DMS79 treated with DMSO at 0.1 percent for 48 hours (cell line): ENCODE data around the gene NLGN1.
A peak's percentile ranks its signal among the peaks of the same experiment; 100 is the strongest.
"Not testable (repeated sequence)": the region's sequence is repeated elsewhere in the genome, so short reads cannot be mapped to it uniquely, and the experiment has no call there.

Source experiments
- DNase-seq: peaks from one replicate; lab custom pipeline; 2025; lab: John Stamatoyannopoulos, UW

Gene NLGN1

DNA sequence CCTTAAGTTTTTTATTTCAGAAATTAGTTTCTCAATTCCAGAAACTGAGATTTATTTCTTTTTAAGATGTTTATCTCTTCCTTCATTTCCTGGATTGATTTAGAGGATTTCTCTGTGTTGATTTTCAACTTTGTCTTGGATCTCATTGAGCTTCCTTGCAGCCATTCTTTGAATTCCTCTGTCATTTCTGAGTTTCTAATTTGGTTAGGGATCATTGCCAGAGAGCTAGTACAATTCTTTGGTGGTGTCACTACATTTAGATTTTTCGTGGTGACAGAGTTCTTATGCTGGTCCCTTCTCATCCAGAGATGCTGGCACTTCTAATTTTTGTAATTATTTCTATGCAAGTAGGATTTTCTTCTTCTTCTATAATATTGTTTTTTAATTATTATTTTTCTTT is 770.5 kb downstream of the NLGN1 start:
- no peak for DNase-seq

DNA sequence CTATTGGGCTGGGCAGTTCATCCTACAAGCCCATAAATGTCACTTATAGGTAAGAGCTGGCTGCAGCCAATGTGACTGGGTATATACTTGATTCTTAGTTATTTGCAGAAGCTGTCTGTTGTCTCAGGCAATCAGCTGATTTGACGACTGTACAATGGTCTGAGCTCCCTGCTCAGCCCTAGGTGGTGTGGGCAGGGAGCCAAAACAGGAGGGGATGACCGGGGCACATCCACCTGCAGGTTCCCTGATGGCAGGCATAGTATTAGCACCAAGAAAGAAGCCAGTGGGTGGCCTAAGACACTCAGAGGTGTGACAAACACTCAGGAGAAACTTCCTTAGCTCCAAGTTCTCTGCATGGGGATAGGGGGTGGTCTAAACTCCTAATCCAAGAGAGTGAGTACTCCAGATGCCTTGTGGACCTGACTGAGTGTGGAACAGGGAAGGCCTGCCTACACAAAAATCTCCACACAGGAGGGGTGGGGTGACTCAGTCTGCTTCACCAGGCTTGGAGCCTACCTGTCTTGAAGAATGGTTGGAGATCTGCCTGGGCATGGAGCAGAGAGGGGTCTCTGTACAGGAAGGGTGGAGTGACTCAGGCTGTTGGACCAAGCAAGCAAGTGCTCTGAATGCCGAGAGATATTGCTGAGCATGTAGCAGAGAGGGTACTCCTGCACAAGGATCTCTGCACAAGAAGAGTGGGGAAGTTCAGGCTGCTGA is 771.2 kb downstream of the NLGN1 start:
- DNase-seq, result no peak

DNA sequence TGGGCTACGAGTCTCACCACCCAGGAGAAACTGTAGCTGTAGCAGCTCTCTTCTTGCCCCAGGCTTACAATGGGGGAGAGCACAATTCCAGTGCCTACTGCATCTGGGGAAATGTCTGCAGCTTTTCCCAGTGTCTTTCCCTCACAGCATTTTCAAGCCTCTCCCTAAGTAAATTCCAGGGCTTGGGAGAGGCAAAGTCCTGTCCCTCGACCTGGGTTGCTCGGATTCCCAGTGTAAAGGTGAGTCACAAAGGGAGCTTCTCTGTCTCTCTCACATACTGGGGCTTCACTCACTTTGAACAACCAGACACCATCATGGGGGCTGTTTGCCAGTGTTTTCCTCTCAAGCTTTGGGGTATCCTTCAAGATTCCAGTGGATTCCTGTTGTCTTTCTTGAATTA is 772.2 kb downstream of the NLGN1 start:
- DNase-seq, result no peak

DNA sequence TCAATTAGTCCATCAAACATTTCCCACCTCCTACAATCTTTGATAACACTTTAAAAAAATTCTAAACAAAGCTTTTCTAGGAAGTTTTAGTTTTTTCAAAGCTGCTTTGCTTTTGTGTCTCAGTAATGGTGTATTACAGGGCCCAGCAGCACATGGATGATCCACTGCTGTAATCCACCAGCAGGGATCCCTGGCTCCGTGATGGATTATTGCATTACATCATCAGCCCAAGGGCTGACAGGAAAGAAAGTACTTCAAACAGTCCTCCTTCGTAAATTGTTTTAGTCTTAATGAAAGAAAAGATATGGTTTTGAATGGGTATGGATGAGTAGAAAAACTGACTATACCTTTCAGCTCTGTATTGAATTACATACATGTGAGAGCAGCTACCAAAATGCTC is 772.7 kb downstream of the NLGN1 start:
- DNase-seq, result no peak

DNA sequence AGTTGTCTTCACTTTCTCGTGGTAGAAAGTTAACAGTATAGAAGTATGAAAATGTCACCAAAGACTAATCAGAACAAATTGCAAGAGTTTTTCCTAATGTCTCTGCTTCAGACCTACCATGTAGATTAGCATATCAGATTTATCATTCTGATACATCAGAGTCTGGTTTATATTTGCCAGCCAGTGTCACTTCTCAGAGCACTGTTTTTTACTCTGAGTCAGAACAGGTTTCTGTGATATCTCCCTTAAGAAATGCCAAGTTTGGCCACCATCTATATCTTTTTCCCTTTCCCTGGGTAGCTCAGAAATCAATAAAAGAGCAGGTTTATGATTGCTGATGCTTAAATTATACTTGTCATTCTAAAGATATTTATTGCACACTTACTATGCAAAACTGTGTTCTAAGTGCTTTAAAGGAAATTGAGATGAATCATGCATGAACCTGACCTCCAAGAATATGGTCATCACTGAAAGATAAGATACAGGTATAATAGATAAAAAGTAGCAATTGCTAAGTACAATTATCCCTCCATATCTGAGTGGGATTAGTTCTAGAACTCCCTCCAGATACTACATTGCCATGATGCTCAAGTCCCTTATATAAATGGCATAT is 788.9 kb downstream of the NLGN1 start:
- DNase-seq, result no peak

DNA sequence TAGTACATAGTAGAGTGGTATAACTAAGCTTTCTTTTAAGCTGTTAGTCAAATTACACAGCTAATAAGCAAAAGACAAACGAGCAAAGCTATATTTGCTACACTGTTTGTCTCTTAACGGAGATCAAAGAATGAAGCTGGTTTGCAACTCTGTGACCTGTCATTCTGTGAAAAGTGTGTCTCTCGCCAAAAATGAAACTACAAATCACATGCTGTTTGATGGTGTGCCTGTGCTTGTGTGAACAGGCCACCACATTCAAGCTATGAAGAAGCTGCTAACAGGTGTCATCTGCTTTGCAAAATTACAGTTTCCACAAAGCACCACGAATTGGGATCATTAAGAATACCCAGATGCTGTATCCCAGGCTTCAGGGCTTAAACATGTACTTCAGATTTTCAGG is 793.8 kb downstream of the NLGN1 start:
- no peak for DNase-seq

DNA sequence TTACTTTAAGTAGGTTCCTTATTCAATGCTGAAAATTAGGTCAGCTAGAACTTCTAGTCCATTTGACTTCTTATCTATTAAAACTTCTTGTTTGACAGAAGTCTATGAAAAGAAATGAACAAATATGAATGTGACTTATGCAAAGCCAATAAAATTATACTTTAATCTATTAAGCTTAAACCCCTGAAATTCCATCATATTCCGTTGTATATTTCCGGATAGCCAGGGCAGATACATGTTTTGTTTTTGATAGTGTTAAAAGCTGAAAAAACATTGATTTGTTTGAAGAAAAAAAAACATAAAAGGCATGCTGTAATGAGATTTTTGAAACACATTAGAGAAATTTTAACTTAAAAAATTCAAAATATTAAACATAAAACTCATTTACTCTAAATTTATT is 794.4 kb downstream of the NLGN1 start:
- DNase-seq, result no peak

DNA sequence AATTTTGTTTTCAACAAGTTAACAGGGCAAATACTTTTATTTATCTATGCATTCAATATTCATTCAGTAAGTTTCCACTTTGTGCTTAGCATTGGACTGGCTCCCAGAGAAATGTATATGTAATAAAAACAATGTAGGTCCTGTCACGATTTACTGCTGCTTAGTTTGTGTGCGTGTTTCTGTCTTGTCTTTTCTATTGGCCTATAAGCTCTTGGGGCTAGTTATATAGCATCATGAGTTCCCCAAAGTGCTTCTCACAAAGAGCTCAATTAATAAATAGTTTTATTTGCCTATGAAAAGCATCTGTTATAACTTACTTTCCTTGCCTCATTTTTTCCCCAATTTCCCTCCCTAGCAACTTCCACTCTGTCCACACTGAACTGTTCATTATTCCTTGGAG is 794.9 kb downstream of the NLGN1 start:
- DNase-seq, result no peak

DNA sequence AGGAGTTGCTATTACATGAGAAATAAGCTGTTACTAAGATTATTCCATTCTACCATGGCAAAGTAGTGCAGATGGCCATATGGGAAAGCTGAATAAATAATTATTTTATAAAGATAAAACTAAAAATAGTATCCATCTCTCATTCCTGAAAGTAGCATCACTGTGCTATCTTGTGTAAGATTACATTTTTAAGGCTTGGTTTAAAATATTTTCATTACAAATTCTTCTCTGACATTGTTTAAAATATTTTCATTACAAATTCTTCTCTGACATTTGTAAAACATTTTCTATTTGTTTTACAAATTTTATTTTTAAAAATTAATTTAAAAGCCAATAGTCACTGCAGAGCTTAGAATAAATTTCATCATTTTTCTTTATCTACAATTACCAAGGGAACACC is 796.1 kb downstream of the NLGN1 start:
- no peak for DNase-seq

DNA sequence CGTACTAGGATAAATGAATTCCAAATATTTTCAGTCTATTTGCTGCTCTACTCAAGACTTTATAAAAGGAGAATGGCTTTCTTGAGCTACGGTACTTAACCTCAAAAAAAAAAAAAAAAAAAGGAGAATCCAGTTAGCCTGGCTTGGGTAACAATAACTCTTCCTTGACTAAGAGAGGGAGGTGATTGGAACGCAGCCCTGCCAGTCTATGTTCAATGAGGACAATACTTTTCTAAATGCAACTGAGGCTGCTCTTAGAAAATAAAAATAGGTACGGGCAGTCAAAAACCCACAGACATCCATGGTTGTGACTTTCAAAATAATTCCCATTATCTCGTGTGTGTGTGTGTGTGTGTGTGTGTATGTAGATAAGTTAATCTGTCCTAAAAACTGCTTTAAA is 799.9 kb downstream of the NLGN1 start:
- no peak for DNase-seq

DNA sequence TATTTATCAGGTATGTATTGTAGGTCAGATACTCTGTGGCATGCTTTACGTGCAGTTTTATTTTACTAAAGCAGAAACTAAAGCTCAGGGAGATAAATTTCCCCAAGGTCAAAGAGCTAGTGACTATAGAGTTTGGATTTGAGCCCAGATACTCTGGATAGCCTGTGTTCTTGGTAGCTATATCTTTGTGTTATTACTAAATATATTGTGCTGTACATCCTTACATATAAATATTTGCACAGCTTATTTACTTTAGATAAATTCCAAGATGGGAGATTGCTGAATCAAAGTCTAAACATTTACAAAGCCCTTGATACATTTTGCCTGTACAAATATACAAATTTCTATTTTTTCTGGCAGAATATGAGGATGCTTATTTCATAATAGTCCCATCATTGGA is 800.7 kb downstream of the NLGN1 start:
- DNase-seq, result no peak

DNA sequence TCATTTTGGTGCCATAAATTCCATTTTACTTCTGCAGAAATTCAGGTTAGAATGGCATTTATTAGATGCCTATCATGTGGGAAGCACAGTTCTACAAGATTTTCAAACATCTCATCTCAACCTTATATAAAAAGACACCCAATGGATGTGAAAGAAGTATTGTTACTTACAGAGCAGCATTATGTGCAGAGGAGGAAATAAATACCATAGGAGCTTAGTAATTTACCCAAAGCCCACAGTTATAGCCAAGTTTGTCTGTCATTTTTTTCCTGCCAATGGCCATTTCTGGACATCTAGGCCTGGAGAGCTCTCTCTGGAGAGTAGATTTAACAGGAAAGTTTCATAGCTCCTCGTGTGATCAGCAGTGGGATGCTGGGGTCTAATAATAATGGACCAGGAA is 802.2 kb downstream of the NLGN1 start:
- DNase-seq, result no peak

DNA sequence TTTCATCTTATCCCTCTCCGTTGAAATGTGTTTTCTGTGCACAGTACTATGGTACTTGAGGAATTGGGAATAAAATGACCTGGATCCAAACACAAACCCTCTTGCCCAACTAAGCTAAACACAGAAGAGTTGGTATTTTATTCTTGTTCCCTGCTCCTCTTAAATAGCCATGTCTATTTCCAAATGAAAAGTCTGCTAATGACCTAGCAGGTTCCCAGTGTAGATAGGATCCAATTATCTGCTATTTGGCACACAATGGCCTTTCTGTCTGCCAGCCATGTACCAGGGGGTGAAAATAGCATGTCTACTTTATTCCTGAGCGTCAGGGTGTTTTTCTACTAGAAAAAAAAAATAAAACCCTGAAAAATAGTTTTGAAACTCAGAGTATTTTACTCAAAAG is 804.6 kb downstream of the NLGN1 start:
- DNase-seq, result no peak

DNA sequence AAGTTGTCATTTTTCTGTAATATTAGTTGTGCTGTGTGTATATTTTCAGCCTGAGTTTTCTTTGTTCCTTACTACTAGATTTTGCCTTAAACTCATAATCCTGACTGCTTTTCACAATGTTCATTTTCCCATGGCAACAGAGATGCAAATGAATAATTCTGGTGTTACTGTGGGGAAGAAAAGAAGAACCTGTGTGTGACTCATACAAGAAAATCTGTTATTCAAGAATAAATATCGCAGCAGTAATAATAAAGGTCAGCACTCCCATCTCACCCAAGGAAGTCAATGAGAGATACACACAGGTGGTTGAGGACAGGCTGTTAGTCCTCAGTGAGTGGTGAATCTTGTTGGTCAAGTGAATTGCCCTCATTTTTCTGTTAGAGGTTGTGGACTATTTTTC is 805.0 kb downstream of the NLGN1 start:
- no peak for DNase-seq

DNA sequence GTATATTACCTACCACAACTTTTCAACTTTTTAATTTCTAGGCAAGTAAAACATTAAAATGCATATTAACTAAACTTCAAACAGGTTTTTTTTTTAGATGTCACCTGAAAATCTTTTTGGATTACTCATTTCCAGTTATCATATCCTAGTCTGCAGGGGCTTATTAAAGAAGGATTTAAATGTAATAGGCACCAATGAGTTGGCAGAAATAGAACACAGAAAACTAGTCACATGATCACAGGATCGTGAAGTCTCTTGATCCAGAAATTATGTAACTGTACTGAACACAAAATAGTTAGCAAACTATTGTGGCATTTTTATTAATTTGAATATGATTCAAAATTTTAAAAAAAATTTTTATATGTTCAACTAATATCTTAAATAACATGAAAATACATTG is 807.2 kb downstream of the NLGN1 start:
- DNase-seq, result no peak

DNA sequence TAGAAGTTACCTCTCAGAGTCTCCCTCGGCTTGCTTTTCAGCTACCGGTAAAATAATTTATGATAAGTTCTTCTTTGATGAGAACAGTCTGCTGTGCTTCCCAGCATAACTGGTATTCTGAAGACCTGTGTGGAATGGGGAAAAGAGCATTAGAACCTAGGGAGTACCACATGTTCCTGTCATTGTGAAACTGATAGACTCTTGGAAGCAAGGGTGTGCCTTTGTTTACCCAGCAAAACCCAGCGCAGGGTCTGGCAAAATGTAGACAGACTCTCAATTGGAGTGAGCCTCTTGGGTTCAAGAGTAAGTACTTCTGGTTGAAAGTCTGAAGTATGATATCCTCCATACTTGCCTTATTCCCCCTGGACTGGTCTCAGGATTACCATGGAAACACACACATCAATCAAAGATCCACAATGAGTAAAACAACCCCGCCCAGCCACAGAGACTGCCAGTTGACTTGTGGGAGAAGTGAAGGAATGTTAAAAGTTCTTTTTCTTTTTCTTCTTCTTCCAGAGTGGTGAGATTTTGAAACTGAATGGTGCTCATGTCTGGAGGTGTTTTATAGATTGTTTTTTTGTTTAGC is 809.2 kb downstream of the NLGN1 start:
- no peak for DNase-seq

DNA sequence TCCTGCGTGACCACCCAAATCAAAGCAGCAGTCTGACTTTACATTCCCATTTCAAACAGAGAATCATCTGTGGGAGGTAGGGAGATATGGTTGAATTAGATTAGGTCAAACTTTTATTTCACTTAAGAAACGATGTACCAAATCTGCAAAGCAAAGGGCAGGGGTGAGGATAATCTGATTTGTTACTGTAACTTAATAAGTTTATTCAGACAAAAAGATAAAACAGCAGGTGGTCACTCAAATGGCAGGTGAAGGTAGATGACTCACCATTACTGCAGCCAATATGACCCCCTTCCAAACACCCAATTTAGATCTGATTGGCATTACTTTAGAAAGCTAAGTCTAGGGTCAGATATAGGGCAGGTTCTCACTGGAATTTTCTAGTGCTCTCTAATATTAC is 810.6 kb downstream of the NLGN1 start:
- DNase-seq, result peak; percentile 55

DNA sequence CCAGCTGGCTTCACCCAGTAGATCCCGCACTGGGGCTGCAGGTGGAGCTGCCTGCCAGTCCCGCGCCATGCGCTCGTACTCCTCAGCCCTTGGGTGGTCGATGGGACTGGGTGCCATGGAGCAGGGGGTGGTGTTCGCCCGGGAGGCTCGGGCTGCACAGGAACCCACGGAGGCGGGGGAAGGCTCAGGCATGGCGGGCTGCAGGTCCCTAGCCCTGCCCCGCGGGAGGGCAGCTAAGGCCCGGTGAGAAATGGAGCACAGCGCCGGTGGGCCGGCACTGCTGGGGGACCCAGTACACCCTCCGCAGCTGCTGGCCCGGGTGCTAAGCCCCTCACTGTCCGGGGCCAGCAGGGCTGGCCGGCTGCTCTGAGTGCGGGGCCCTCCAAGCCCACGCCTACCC is 814.4 kb downstream of the NLGN1 start:
- DNase-seq, result not testable (repeated sequence)

DNA sequence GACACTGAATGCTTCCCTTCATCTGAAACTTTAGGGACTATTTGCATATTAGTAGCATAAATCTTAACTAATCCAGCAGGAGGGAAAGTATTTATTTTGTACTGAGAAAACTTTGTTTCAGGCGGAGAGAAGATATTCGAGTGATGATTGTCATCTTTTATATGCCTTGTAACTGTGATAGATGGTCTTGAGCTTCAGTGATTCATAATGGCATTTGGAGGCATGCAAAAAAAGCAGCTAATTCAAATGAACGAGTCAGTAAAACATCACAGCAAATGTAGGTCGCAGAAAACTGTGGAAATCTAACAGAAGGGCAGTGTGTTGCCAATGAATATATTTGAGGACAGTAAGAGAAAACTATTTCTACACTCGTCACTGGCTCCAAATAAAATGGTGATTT is 817.9 kb downstream of the NLGN1 start:
- no peak for DNase-seq

DNA sequence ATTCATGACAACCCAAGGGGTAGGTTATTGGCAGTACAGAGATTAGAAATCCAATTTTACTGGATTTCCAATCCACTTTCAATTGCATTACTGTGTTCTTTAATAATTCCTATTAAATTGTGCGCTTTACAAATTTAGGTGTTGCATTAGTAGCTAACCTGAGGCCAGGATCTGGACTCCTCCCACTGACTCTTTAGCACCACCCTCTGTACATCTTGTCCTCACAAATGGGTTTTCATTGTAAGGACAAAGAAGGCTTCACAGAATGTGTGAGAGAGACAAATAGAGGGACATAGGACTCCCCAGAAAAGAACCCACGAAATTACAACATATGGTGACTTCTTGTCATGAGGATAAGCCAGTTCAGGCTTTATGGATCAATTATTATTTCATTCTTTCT is 818.5 kb downstream of the NLGN1 start:
- DNase-seq, result no peak

DNA sequence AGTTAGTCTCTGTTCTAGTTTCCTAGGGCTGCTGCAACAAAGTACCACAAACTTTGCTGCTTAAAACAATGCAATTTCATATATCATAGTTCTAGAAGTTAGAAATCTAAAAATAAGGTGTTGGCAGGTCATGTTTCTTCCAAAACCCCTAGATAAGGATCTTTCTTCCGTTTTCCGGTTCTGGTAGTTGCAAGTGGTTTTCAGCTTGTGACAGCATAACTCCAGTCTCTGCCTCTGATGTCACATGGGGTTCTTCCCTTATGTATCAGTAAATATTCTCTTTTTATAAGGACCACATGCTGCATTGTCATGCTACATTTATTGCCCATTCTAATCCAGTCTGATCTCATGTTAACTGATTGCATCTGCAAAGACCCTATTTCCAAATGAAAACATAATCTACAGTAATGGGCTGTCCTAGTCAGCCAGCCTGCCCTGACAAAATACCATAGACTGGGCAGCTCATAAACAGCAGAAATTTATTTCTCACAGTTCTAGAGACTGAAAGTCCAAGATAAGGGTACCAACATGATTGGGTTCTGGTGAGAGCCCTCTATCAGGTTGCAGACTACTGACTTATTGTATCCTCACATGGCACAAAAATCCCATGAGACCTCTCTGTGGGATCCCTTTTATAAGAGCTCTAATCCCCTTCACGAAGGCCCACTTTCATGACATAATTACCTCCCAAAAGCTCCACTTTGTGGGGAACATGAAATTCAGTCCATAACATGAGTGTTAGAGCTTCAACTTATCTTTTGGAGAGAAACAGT is 819.6 kb downstream of the NLGN1 start:
- DNase-seq, result no peak

DNA sequence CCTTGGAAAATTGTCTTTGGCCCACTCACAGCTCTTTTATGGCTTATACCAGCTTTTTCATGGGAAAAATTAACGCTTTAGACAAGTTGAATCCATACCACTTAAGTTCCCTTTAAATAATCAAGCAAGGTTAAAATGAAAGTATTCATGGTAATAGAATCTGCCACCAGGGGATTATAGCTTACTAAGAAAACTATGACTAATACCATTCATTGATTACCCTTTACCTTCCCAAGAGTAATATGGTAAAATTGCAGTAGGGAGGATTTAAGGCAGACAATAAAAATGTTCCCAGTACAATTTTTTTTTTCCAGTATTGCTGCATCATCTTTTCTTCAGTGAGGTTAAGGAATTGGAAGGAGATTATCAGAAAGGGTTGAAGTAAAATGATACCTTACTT is 820.5 kb downstream of the NLGN1 start:
- no peak for DNase-seq

DNA sequence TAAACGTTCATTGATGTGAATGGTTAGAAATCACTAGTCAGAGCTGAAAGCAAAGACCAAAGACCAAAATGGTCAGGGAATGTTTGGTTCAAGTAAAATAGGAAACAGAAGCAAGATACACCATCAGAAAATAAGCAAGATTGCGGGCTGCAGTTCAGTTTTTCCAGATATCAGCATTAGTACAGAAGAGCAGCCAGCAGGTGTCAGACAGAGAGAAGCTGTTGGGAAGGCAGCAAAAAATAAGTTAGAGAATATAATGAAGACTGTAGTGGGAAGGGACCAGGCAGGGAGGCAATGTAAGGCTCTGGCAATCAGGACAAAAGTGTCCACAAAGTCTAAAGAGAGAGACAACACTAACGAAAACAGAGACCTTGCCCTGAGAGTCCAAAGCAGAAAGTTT is 822.2 kb downstream of the NLGN1 start:
- DNase-seq, result no peak
